Activated naive CD8-positive, alpha-beta T cell treated with anti-CD3 and anti-CD28 coated beads, Interleukin-2, amount 10 ng/mL, durations not matched to agents 7 days and 5 days (primary cell): ENCODE measurements around the gene TLNRD1. TPM values are rescaled to one million over a fixed set of nuclear protein-coding genes. Genes with fewer than 3 reads are reported as not detected.

ENCODE experiments used
- ATAC-seq: fragments of 150-1000 bp; cut with Tn5 transposase; one replicate; pipeline ENCODE4 v1.10.0; 2021; ENCODE audit warnings: low read depth, moderate library complexity
- POLR2A ChIA-PET: fragments of 350-600 bp; sonication (Branson Sonifier 250); formaldehyde crosslinking; loops from one replicate; lab custom pipeline; 2021; ENCODE audit warnings: antibody characterized with exemption; lab: Charles Lee
- DNase-seq: peaks from one replicate; pipeline ENCODE4 v3.0.0; 2021
- H3K27ac Mint-ChIP-seq: one replicate; pipeline ENCODE4 v1.8.0; 2022; ENCODE audit warnings: mild to moderate bottlenecking, mixed read lengths
- H3K27me3 Mint-ChIP-seq: one replicate; pipeline ENCODE4 v1.8.0; 2022; ENCODE audit warnings: mild to moderate bottlenecking, moderate library complexity, mixed read lengths
- H3K36me3 Mint-ChIP-seq: one replicate; pipeline ENCODE4 v1.8.0; 2021; ENCODE audit warnings: mild to moderate bottlenecking, mixed read lengths
- H3K4me1 Mint-ChIP-seq: one replicate; pipeline ENCODE4 v1.8.0; 2021; ENCODE audit warnings: mixed read lengths
- H3K4me3 Mint-ChIP-seq: one replicate; pipeline ENCODE4 v1.8.0; 2022; ENCODE audit warnings: mild to moderate bottlenecking, moderate library complexity, mixed read lengths
- H3K9me3 Mint-ChIP-seq: one replicate; pipeline ENCODE4 v1.8.0; 2021; ENCODE audit warnings: mixed read lengths
- total RNA-seq, 2 experiments: library from RNA; stranded (reverse); gene quantifications; one replicate each; pipeline ENCODE4 v1.2.3, GENCODE V29; 2021

The TLNRD1 gene
- total RNA-seq, 2 experiments from 2014 or later: 24.0 to 24.5 TPM

GRCh38 chr15:80967991-80968510 lies 32.7 kb upstream of the TLNRD1 start:
- POLR2A ChIA-PET: no interaction called here
- no peak overlapping the region for H3K27ac Mint-ChIP-seq
- no peak for ATAC-seq
- H3K27me3 Mint-ChIP-seq: no peaks in the 10 kb centered on the region
- DNase-seq: no peak
- H3K4me1 Mint-ChIP-seq: peaks cover 7% of the 10 kb centered on the region
- peaks cover 24% of the 10 kb centered on the region for H3K36me3 Mint-ChIP-seq
- no peaks in the 10 kb centered on the region for H3K9me3 Mint-ChIP-seq
- H3K4me3 Mint-ChIP-seq: no peak overlapping the region

DNA sequence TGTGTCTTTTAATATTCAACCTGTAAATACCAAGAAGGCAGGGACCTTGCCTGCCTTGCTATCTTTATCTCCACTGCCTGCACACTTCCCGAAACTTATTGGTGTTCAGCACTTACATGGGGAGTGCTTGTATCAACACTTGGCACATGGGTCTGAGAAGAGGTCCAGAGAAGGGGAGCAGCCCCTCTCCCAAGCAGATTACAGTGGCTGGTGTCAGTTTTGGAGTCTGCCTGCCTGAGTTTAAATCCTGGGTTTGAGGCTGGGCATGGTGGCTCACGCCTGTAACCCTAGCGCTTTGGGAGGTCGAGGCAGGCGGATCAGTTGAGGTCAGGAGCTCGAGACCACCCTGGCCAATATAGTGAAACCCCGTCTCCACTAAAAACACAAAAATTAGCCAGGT lies 31.4 kb upstream of the TLNRD1 start:
- POLR2A ChIA-PET: no interaction called here
- H3K4me3 Mint-ChIP-seq: no peak overlapping the region
- H3K9me3 Mint-ChIP-seq: no peaks in the 10 kb centered on the region
- peaks cover 6% of the 10 kb centered on the region for H3K4me1 Mint-ChIP-seq
- no peaks in the 10 kb centered on the region for H3K27me3 Mint-ChIP-seq
- ATAC-seq: no peak
- H3K36me3 Mint-ChIP-seq: peaks cover 15% of the 10 kb centered on the region
- no peak for DNase-seq
- H3K27ac Mint-ChIP-seq: no peak overlapping the region

GRCh38 chr15:80970018-80970657 lies 30.6 kb upstream of the TLNRD1 start:
- ATAC-seq (peak; percentile 56), DNase-seq (peak; percentile 45)
- Mint-ChIP-seq H3K36me3 (peaks cover 8% of the 10 kb centered on the region), H3K27ac (no peak overlapping the region), H3K4me3 (no peak overlapping the region), H3K9me3 (no peaks in the 10 kb centered on the region), H3K27me3 (no peaks in the 10 kb centered on the region), H3K4me1 (peaks cover 5% of the 10 kb centered on the region)
- POLR2A ChIA-PET: no interaction called here

DNA sequence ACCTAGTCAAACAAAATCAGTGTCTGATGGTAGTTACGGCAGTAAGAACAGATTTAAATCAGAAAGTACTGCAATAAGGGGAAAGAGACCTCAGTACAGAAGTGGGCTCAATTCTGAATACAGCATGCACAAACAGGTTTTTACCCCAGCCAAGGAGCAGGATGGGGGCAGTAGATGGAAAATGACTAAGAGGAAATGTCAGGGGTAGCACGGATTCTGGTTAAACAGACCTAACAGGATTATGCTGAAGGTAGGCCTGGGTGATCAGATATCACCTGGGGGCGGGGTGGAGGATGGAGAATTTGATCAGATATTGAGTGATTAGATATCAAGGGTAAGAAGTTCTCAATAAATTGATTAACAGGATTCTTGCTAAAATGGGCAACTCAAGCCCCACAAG lies 30.1 kb upstream of the TLNRD1 start:
- no peaks in the 10 kb centered on the region for H3K27me3 Mint-ChIP-seq
- DNase-seq (no peak), ATAC-seq (no peak)
- peaks cover 11% of the 10 kb centered on the region for H3K4me1 Mint-ChIP-seq
- H3K4me3 Mint-ChIP-seq: no peak overlapping the region
- H3K9me3 Mint-ChIP-seq: no peaks in the 10 kb centered on the region
- peaks cover 3% of the 10 kb centered on the region for H3K36me3 Mint-ChIP-seq
- H3K27ac Mint-ChIP-seq: no peak overlapping the region
- POLR2A ChIA-PET: no interaction called here

- Mint-ChIP-seq H3K36me3 (peaks cover 3% of the 10 kb centered on the region), H3K4me3 (no peak overlapping the region), H3K9me3 (no peaks in the 10 kb centered on the region), H3K27me3 (no peaks in the 10 kb centered on the region), H3K4me1 (peaks cover 11% of the 10 kb centered on the region), H3K27ac (peak overlapping the region; percentile 9)
- POLR2A ChIA-PET: no interaction called here
- ATAC-seq (no peak), DNase-seq (no peak)
Observed at GRCh38 chr15:80971143-80971542, 29.6 kb upstream of the TLNRD1 start.

- H3K27ac Mint-ChIP-seq: no peak overlapping the region
- H3K9me3 Mint-ChIP-seq: no peaks in the 10 kb centered on the region
- H3K4me1 Mint-ChIP-seq: peaks cover 19% of the 10 kb centered on the region
- ATAC-seq (no peak), DNase-seq (no peak)
- no peaks in the 10 kb centered on the region for H3K27me3 Mint-ChIP-seq
- POLR2A ChIA-PET: no interaction called here
- no peak overlapping the region for H3K4me3 Mint-ChIP-seq
- peaks cover 9% of the 10 kb centered on the region for H3K36me3 Mint-ChIP-seq
Observed at GRCh38 chr15:80972276-80972675, 28.4 kb upstream of the TLNRD1 start.

- no peaks in the 10 kb centered on the region for H3K9me3 Mint-ChIP-seq
- no peak overlapping the region for H3K4me3 Mint-ChIP-seq
- ATAC-seq: no peak
- POLR2A ChIA-PET: no interaction called here
- H3K4me1 Mint-ChIP-seq: peaks cover 31% of the 10 kb centered on the region
- H3K27me3 Mint-ChIP-seq: no peaks in the 10 kb centered on the region
- no peak for DNase-seq
- no peak overlapping the region for H3K27ac Mint-ChIP-seq
- peaks cover 11% of the 10 kb centered on the region for H3K36me3 Mint-ChIP-seq
Observed at GRCh38 chr15:80974914-80975313, 25.8 kb upstream of the TLNRD1 start.

GRCh38 chr15:80976851-80977250 lies 23.9 kb upstream of the TLNRD1 start:
- Mint-ChIP-seq H3K4me1 (peaks cover 31% of the 10 kb centered on the region), H3K27ac (peak overlapping the region; percentile 15), H3K9me3 (no peaks in the 10 kb centered on the region), H3K27me3 (no peaks in the 10 kb centered on the region), H3K4me3 (no peak overlapping the region), H3K36me3 (peaks cover 12% of the 10 kb centered on the region)
- DNase-seq: no peak
- POLR2A ChIA-PET: interaction anchor here (0.6 to 1.9 kb wide), 2 partner anchors 24 to 116 kb away, joined by 3 to 5 read pairs; no protein-coding TSS in a partner anchor
- ATAC-seq: no peak

GRCh38 chr15:80977627-80978036 lies 23.1 kb upstream of the TLNRD1 start:
- POLR2A ChIA-PET: interaction anchor here (0.6 to 1.9 kb wide), 2 partner anchors 24 to 115 kb away, joined by 3 to 5 read pairs; no protein-coding TSS in a partner anchor
- no peaks in the 10 kb centered on the region for H3K27me3 Mint-ChIP-seq
- peaks cover 38% of the 10 kb centered on the region for H3K4me1 Mint-ChIP-seq
- H3K4me3 Mint-ChIP-seq: no peak overlapping the region
- DNase-seq (peak; percentile 47), ATAC-seq (no peak)
- H3K27ac Mint-ChIP-seq: no peak overlapping the region
- peaks cover 19% of the 10 kb centered on the region for H3K36me3 Mint-ChIP-seq
- no peaks in the 10 kb centered on the region for H3K9me3 Mint-ChIP-seq

DNA sequence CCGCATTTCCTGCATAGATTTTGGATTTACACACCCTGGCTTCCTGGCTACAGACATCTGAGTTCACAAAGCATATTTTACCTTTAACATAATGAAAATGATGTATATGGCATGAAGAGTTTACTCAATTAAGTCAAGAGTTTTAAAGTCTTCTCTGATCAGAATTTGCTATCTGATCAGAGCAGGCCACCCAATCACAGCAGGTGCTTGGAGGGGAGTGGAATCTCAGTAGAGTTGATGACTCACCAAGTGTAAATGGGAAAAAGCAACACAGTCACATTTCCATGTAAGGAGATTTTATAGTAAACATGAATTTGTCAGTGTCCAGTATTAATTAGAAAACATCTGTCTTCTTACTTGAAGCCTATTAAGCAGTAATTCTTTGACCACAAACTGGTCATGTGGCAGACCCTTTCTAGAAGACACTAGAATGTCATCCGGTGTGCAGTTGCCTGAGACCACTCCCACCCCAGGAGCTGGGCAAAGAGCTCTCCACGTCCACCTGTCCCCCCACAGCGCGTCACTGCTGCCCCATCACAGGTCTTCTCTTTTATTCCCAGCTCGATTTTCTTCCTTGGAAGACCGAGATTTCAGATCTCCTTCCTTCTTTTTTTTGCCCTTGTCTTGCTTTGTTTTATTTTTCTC lies 21.9 kb upstream of the TLNRD1 start:
- no peaks in the 10 kb centered on the region for H3K9me3 Mint-ChIP-seq
- H3K27me3 Mint-ChIP-seq: no peaks in the 10 kb centered on the region
- DNase-seq (no peak), ATAC-seq (no peak)
- H3K27ac Mint-ChIP-seq: no peak overlapping the region
- POLR2A ChIA-PET: no interaction called here
- H3K4me3 Mint-ChIP-seq: no peak overlapping the region
- H3K4me1 Mint-ChIP-seq: peaks cover 40% of the 10 kb centered on the region
- H3K36me3 Mint-ChIP-seq: peaks cover 19% of the 10 kb centered on the region

- no peaks in the 10 kb centered on the region for H3K9me3 Mint-ChIP-seq
- no peaks in the 10 kb centered on the region for H3K27me3 Mint-ChIP-seq
- no peak overlapping the region for H3K27ac Mint-ChIP-seq
- POLR2A ChIA-PET: interaction anchor here (1.0 kb wide), 1 partner anchor 21 kb away, joined by 3 read pairs; no protein-coding TSS in a partner anchor
- H3K4me1 Mint-ChIP-seq: peaks cover 42% of the 10 kb centered on the region
- ATAC-seq: no peak
- no peak for DNase-seq
- H3K36me3 Mint-ChIP-seq: peaks cover 19% of the 10 kb centered on the region
- no peak overlapping the region for H3K4me3 Mint-ChIP-seq
Observed at GRCh38 chr15:80979538-80980200, 21.1 kb upstream of the TLNRD1 start.

DNA sequence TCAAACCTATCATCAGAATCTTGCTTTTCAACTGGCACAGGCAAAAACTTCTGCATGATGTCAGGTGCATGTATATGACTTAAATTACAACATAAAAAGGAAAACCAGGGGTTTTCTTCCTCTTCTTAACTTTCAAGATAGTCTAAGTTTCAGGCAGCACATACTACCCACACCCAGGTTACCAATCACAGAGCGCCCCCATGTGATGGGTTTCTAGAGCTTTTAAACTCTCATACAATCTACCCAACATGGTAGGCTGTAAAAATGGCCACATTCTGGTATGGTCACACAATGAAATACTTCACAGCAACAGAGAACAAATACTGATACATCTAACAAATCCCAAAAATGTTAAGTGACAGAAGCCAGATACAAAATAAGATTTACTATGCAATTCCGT lies 18.5 kb upstream of the TLNRD1 start:
- no peak for DNase-seq
- Mint-ChIP-seq H3K27me3 (no peaks in the 10 kb centered on the region), H3K27ac (peak overlapping the region; percentile 28), H3K4me3 (no peak overlapping the region), H3K4me1 (peaks cover 43% of the 10 kb centered on the region), H3K36me3 (peaks cover 22% of the 10 kb centered on the region), H3K9me3 (no peaks in the 10 kb centered on the region)
- no peak for ATAC-seq
- POLR2A ChIA-PET: interaction anchor here (1.2 kb wide), 1 partner anchor 52 kb away, joined by 3 read pairs; no protein-coding TSS in a partner anchor

DNA sequence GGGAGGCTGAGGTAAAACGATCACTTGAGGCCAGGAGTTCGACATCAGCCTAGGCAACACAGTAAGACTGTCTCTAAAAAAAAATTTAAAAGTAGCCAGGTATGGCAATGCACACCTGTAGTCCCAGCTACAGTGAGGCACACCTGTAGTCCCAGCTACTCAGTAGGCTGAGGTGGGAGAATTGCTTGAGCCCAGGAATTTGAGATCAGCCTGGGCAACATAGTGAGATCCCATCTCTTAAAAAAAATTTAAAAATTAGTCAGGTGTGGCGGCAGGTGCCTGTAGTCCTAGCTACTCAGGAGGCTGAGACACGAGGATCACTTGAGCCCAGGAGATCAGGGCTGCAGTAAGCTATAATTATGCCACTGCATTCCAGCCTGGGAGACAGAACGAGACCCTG lies 17.9 kb upstream of the TLNRD1 start:
- Mint-ChIP-seq H3K4me1 (peaks cover 41% of the 10 kb centered on the region), H3K9me3 (no peaks in the 10 kb centered on the region), H3K4me3 (no peak overlapping the region), H3K27ac (no peak overlapping the region), H3K27me3 (no peaks in the 10 kb centered on the region), H3K36me3 (peaks cover 22% of the 10 kb centered on the region)
- DNase-seq (no peak), ATAC-seq (no peak)
- POLR2A ChIA-PET: interaction anchor here (0.6 to 1.2 kb wide), 2 partner anchors 51 to 572 kb away, joined by 3 read pairs; no protein-coding TSS in a partner anchor
